ENCODE data around the gene ACADS.

- TF ChIP-seq EZH2phosphoT487 (IDR thresholded peaks at IDR 0.05; ENCODE audit: low read depth), result no peak
- TF ChIP-seq CTCF (IDR thresholded peaks at IDR 0.05; ENCODE audit: low read depth, low read length), result no peak
Observed at GRCh38 chr12:120734210-120734609, 8.6 kb downstream of the ACADS start.
